GM12865 (cell line): Measurements from ENCODE around the gene POLE3.

Source experiments
- DNase-seq: peaks from one replicate; pipeline ENCODE4 v3.0.0; 2010; ENCODE audit warnings: low read depth
- H3K4me3 ChIP-seq: 2 replicates; pipeline ENCODE4 v1.5.1; 2011; ENCODE audit warnings: mild to moderate bottlenecking, low read depth, low read length, control low read depth
- CTCF ChIP-seq: IDR thresholded peaks from 2 replicates; pipeline ENCODE4 v1.5.1; 2011; ENCODE audit warnings: low read length, control low read depth, low read depth, inconsistent platforms; ENCODE audit not compliant: insufficient read depth; ENCODE audit errors: missing control alignments

POLE3 gene

GRCh38 chr9:113395000-113395861 lies 15.2 kb downstream of the POLE3 start:
- no peak for TF ChIP-seq CTCF
- H3K4me3 ChIP-seq: no peak overlapping the region
- no peak for DNase-seq

GRCh38 chr9:113393281-113393680 lies 17.2 kb downstream of the POLE3 start:
- H3K4me3 ChIP-seq: no peak overlapping the region
- no peak for DNase-seq
- no peak for TF ChIP-seq CTCF

- TF ChIP-seq CTCF: no peak
- no peak for DNase-seq
- H3K4me3 ChIP-seq: no peak overlapping the region
Measured at GRCh38 chr9:113391917-113392316, 18.6 kb downstream of the POLE3 start.

- TF ChIP-seq CTCF: no peak
- no peak for DNase-seq
- no peak overlapping the region for H3K4me3 ChIP-seq
Measured at GRCh38 chr9:113390192-113390960, 20.1 kb downstream of the POLE3 start.

GRCh38 chr9:113389451-113389850 lies 21.0 kb downstream of the POLE3 start:
- H3K4me3 ChIP-seq: no peak overlapping the region
- DNase-seq: no peak
- no peak for TF ChIP-seq CTCF

- DNase-seq: no peak
- no peak overlapping the region for H3K4me3 ChIP-seq
- no peak for TF ChIP-seq CTCF
Measured at GRCh38 chr9:113388833-113389232, 21.6 kb downstream of the POLE3 start.
